D721Med (cell line): ENCODE data around the gene CNTNAP5.
A peak's percentile ranks its signal among the peaks of the same experiment; 100 is the strongest.

Source experiments
- DNase-seq: peaks from one replicate; pipeline ENCODE4 v3.0.0; 2011; ENCODE audit warnings: low spot score; ENCODE audit not compliant: insufficient read length
- FAIRE-seq: peaks from 2 replicates; lab custom pipeline; 2011; peaks lifted over from hg19 to GRCh38; lab: Jason Lieb, UNC
- TF ChIP-seq, protein P1 (sequence below): IDR thresholded peaks from 2 replicates; pipeline ENCODE4 v1.5.1; 2012; ENCODE audit warnings: mild to moderate bottlenecking, control low read depth; ENCODE audit not compliant: insufficient read depth; ENCODE audit errors: missing control alignments

Gene CNTNAP5

DNA sequence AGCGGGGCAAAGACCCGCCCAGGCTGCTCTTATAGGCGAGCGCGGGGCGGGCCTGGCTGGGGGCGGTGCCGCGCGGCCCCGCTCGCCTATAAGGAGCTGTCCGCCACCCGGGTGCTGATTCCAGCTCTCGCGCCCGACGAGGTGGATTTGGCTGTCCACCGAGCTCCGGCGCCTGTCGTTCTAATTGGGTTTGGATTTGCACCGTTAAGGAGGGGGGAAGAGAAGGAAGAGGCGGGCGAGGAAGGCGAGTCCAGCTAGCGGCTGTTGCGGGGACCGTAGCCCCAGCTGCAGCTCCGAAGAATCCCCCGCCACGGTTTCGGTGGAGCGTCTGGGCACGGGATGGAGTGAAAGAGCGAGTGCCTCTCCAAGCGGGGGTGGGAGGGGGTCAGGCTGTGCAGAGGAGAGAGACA, at the start of gene CNTNAP5:
TSS of gene CNTNAP5 (plus strand) at position 117 of the 410 bp plus-strand sequence. CDS start 364 bp downstream, outside the sequence.
- DNase-seq, result peak; percentile 20
- TF ChIP-seq, protein P1, sequence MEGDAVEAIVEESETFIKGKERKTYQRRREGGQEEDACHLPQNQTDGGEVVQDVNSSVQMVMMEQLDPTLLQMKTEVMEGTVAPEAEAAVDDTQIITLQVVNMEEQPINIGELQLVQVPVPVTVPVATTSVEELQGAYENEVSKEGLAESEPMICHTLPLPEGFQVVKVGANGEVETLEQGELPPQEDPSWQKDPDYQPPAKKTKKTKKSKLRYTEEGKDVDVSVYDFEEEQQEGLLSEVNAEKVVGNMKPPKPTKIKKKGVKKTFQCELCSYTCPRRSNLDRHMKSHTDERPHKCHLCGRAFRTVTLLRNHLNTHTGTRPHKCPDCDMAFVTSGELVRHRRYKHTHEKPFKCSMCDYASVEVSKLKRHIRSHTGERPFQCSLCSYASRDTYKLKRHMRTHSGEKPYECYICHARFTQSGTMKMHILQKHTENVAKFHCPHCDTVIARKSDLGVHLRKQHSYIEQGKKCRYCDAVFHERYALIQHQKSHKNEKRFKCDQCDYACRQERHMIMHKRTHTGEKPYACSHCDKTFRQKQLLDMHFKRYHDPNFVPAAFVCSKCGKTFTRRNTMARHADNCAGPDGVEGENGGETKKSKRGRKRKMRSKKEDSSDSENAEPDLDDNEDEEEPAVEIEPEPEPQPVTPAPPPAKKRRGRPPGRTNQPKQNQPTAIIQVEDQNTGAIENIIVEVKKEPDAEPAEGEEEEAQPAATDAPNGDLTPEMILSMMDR, result no peak
- FAIRE-seq, result no peak

DNA sequence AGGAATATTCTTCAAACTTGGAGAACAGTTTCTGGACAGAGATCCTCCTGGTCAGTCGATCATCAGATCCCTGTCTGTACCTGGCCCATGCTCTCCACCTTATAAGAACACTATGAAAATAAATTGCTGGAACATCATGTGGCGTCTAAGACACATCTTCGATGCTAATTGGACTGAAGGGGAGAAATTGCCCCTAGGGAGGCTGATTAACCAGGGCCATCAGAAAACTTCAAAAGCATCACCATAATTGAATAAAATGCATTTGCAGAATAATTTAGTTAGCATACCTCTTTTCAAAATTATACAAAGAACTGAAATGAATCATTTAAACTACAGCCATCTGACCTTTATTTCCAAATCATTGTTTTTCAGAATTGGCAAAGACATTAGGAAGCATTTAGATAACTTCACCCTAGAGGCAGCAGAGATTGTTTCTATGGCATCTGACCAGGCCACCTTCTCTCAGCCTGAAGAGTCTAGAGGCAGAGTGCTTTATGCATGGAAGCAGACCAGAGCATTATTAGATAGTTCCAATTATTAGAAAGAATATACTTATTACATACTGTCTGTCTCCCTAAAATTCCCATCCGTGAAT, 48.9 kb upstream of the CNTNAP5 start:
- DNase-seq (no peak), FAIRE-seq (no peak)
- TF ChIP-seq, protein P1, result no peak

DNA sequence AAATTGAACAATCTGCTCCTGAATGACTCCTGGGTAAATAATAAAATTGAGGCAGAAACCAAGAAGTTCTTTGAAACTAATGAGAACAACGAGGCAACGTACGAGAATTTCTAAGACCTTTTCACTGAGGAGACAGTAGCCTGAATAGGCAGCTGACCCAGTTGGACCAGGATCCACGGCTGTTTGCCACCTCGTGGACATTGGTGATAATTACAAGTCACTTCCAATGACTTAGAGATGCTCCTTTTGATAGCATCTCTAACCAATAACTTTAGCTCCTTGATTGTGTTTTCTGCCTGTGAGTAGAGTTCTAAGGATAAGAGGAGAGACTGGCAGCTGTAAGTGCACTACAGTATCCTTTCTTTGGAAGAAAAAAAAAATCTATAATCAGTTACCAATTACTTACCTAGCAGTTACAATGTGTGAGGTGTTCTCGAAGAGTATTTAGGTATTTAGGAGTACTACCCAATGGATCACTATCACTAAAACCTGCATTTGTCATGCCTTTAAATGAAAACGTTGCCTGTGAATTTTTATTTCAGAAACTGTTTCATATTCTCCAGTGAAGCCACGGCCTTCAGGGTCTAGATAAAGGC, 31.3 kb upstream of the CNTNAP5 start:
- peak; percentile 87 for FAIRE-seq
- no peak for DNase-seq
- TF ChIP-seq, protein P1, result peak; percentile 64

DNA sequence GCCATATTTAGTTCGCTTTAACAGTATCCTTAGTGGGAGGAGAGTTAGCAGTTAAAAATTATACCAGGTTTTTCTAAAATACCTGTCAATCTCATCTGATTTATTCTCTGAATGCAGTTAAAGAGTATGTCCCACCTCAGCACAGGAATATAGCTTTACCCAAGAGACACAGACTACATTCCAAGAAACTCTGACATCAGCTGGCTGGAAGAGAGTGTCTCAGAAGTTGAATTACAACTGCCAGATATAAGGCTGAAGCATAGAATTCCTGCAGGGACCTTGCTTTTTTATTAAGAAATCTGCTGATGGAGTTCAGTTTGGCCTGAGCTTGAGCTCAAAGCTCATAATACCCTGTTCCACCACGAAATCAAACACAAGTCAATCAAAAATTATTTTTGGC, 25.4 kb upstream of the CNTNAP5 start:
- FAIRE-seq (no peak), DNase-seq (no peak)
- TF ChIP-seq, protein P1, result no peak

DNA sequence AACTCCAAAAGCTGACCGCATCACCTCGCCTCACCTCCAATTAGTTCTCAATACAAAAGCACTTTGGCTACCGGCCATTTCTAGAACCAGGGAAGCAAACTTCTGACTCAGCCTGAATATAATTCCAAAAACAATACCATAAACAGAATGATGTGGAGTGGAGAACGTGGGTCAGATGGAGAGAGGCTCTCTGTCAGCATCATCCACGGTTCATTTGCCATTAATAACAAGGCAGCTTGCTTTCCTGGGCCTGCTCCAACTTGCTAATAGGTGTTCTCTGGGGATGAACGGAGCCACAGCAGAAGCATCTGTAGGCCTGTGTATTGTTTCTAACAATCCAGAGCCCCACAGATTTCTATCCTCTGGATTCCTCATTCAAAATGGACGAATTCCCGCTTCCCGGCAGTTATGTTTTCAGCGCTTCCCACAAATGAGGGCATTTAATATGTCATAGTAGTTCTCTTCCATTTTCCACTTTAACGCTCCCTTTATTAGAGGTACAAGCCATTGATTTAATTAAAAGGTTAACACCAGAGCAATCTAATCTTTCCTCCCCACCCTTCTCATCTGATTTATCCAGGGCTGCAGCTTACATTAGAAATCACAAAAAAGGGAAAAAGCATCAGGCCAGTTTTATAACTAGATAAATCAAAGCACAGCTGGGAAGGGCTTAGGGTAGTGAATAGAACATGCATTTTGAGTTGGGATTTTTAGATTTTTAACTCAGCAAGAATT, 23.2 kb upstream of the CNTNAP5 start:
- no peak for FAIRE-seq
- TF ChIP-seq, protein P1, result no peak
- DNase-seq, result no peak

DNA sequence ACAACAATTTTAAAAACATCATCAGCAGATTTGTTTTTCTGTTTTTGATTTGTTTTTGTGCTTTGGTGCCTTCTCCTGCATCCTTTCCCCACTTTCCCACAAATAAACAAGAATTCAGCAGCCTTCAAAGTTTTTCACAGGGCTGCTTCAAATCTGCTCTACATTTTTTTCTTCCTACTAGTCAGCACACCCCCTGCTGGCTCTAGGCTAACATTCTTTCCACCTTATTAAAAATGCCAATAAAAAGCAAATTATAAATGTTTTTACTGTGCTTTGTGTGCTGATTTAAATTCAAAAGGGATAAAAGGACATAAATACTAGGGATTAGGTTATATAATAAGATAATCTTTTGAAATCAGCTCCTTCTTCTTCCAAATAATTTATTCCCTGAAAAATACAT, 6.2 kb upstream of the CNTNAP5 start:
- DNase-seq (no peak), FAIRE-seq (no peak)
- TF ChIP-seq, protein P1, result peak; percentile 40
